IMR-90 (cell line): ENCODE measurements around the gene RTL1.

Experiments used
- BHLHE40 ChIP-seq: fragments of 150-350 bp; IDR thresholded peaks from 2 replicates; pipeline ENCODE4 v1.6.1; 2016; ENCODE audit warnings: mild to moderate bottlenecking, low read depth, low read length
- CEBPB ChIP-seq: IDR thresholded peaks from 2 replicates; pipeline ENCODE4 v1.6.1; 2012; ENCODE audit warnings: low read depth, low read length, improper control_type of control experiment
- CHD1 ChIP-seq: IDR thresholded peaks from 2 replicates; pipeline ENCODE4 v1.6.1; 2012; ENCODE audit warnings: low read depth, low read length, improper control_type of control experiment
- CTCF ChIP-seq: conservative IDR thresholded peaks from 2 replicates; pipeline ENCODE4 v1.5.1; 2012; ENCODE audit warnings: mild to moderate bottlenecking, low read depth, low read length, improper control_type of control experiment
- ELK1 ChIP-seq: fragments of 150-350 bp; IDR thresholded peaks from 2 replicates; pipeline ENCODE4 v1.6.1; 2016; ENCODE audit warnings: low read depth, mild to moderate bottlenecking, low read length, moderate library complexity, borderline replicate concordance
- FOS ChIP-seq: fragments of 150-350 bp; IDR thresholded peaks from 2 replicates; pipeline ENCODE4 v1.6.1; 2016; ENCODE audit warnings: low read depth, low read length
- MAFK ChIP-seq: IDR thresholded peaks from 2 replicates; pipeline ENCODE4 v1.6.1; 2012; ENCODE audit warnings: low read depth, low read length, improper control_type of control experiment
- POLR2A ChIP-seq: IDR thresholded peaks from 2 replicates; pipeline ENCODE4 v1.6.1; 2012; ENCODE audit warnings: mild to moderate bottlenecking, low read depth, low read length
- RAD21 ChIP-seq: IDR thresholded peaks from 2 replicates; pipeline ENCODE4 v1.6.1; 2012; ENCODE audit warnings: low read length, improper control_type of control experiment
- RCOR1 ChIP-seq: IDR thresholded peaks from 2 replicates; pipeline ENCODE4 v1.6.1; 2012; ENCODE audit warnings: mild to moderate bottlenecking, low read length, improper control_type of control experiment; ENCODE audit not compliant: insufficient replicate concordance
- RFX5 ChIP-seq: IDR thresholded peaks from 2 replicates; pipeline ENCODE4 v1.8.0; 2012; ENCODE audit warnings: low read depth, mild to moderate bottlenecking, low read length, moderate library complexity
- SMC3 ChIP-seq: fragments of 150-350 bp; IDR thresholded peaks from 2 replicates; pipeline ENCODE4 v1.6.1; 2016; ENCODE audit warnings: low read depth, mild to moderate bottlenecking, antibody characterized with exemption, low read length, moderate library complexity

- TF ChIP-seq CTCF: no peak
- no peak for TF ChIP-seq POLR2A
- TF ChIP-seq CEBPB: no peak
- TF ChIP-seq CHD1: no peak
- no peak for TF ChIP-seq RAD21
- no peak for TF ChIP-seq FOS
- no peak for TF ChIP-seq ELK1
- TF ChIP-seq BHLHE40: no peak
- TF ChIP-seq RFX5: no peak
- no peak for TF ChIP-seq SMC3
- no peak for TF ChIP-seq MAFK
- TF ChIP-seq RCOR1: no peak
Measured at GRCh38 chr14:100884456-100884855, 19.1 kb downstream of the RTL1 start.
